HG03432 (cell line): ENCODE results near the gene RAI2.

ENCODE experiments used
- ATAC-seq: cut with Tn5 transposase; IDR thresholded peaks from one replicate; pipeline ENCODE4 v1.9.1; 2021; ENCODE audit warnings: mild to moderate bottlenecking, moderate library complexity; ENCODE audit not compliant: unreplicated experiment

The RAI2 gene

GRCh38 chrX:17830211-17830610 lies 30.9 kb downstream of the RAI2 start:
- ATAC-seq: no peak

- ATAC-seq: no peak
These were observed 31.5 kb downstream of the RAI2 start for GRCh38 chrX:17829566-17829965.

- ATAC-seq: no peak
These were observed 32.9 kb downstream of the RAI2 start for GRCh38 chrX:17828171-17828570.

- no peak for ATAC-seq
These were observed 34.2 kb downstream of the RAI2 start for GRCh38 chrX:17826609-17827496.

GRCh38 chrX:17824980-17825379 lies 36.1 kb downstream of the RAI2 start:
- ATAC-seq: no peak

- ATAC-seq: no peak
These were observed 38.7 kb downstream of the RAI2 start for GRCh38 chrX:17822351-17822750.

- ATAC-seq: no peak
These were observed 41.0 kb downstream of the RAI2 start for GRCh38 chrX:17820100-17820499.

GRCh38 chrX:17818726-17819125 lies 42.4 kb downstream of the RAI2 start:
- ATAC-seq: no peak

- no peak for ATAC-seq
These were observed 43.8 kb downstream of the RAI2 start for GRCh38 chrX:17817251-17817650.

GRCh38 chrX:17814557-17814956 lies 46.5 kb downstream of the RAI2 start:
- no peak for ATAC-seq

GRCh38 chrX:17814059-17814458 lies 47.0 kb downstream of the RAI2 start:
- ATAC-seq: no peak

GRCh38 chrX:17813277-17813676 lies 47.8 kb downstream of the RAI2 start:
- no peak for ATAC-seq

- no peak for ATAC-seq
These were observed 48.3 kb downstream of the RAI2 start for GRCh38 chrX:17812763-17813162.

- no peak for ATAC-seq
These were observed 51.1 kb downstream of the RAI2 start for GRCh38 chrX:17809984-17810383.

- no peak for ATAC-seq
These were observed 51.8 kb downstream of the RAI2 start for GRCh38 chrX:17809273-17809672.

GRCh38 chrX:17805120-17805519 lies 56.0 kb downstream of the RAI2 start:
- ATAC-seq: no peak

GRCh38 chrX:17803449-17803848 lies 57.6 kb downstream of the RAI2 start:
- no peak for ATAC-seq

- ATAC-seq: no peak
These were observed 58.3 kb downstream of the RAI2 start for GRCh38 chrX:17802756-17803155.

- no peak for ATAC-seq
These were observed 59.7 kb downstream of the RAI2 start for GRCh38 chrX:17801431-17801830.

- ATAC-seq: no peak
These were observed 62.2 kb downstream of the RAI2 start for GRCh38 chrX:17798921-17799320.

GRCh38 chrX:17792826-17793225 lies 68.3 kb downstream of the RAI2 start:
- no peak for ATAC-seq

- ATAC-seq: no peak
These were observed 72.0 kb downstream of the RAI2 start for GRCh38 chrX:17788956-17789562.
